A673 (cell line): ENCODE measurements around the gene ADPRS.

Experiments used
- EZH2 ChIP-seq: fragments of 200-600 bp; sonication (generic); IDR thresholded peaks from 2 replicates; pipeline ENCODE4 v1.6.1; 2017; ENCODE audit warnings: borderline replicate concordance, low read depth, mild to moderate bottlenecking, mixed read lengths, antibody characterized with exemption, low read length; ENCODE audit not compliant: poor library complexity, severe bottlenecking
- TF ChIP-seq, protein P1 (sequence below): fragments of 300-800, 200-600 bp; sonication (generic); conservative IDR thresholded peaks from 2 replicates; pipeline ENCODE4 v1.5.1; 2017; ENCODE audit warnings: low read depth, mild to moderate bottlenecking, antibody characterized with exemption, low read length, moderate library complexity, mixed read lengths

- TF ChIP-seq, protein P1, sequence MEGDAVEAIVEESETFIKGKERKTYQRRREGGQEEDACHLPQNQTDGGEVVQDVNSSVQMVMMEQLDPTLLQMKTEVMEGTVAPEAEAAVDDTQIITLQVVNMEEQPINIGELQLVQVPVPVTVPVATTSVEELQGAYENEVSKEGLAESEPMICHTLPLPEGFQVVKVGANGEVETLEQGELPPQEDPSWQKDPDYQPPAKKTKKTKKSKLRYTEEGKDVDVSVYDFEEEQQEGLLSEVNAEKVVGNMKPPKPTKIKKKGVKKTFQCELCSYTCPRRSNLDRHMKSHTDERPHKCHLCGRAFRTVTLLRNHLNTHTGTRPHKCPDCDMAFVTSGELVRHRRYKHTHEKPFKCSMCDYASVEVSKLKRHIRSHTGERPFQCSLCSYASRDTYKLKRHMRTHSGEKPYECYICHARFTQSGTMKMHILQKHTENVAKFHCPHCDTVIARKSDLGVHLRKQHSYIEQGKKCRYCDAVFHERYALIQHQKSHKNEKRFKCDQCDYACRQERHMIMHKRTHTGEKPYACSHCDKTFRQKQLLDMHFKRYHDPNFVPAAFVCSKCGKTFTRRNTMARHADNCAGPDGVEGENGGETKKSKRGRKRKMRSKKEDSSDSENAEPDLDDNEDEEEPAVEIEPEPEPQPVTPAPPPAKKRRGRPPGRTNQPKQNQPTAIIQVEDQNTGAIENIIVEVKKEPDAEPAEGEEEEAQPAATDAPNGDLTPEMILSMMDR, result no peak
- no peak for TF ChIP-seq EZH2
Measured at GRCh38 chr1:36040238-36040637, 48.5 kb upstream of the ADPRS start.
